NCI-H510A treated with DMSO at 0.1 percent for 48 hours (cell line): ENCODE measurements around the gene MTTP.
"Not testable (repeated sequence)": the region's sequence is repeated elsewhere in the genome, so short reads cannot be mapped to it uniquely, and the experiment has no call there.

ENCODE experiments used
- DNase-seq: peaks from one replicate; lab custom pipeline; 2025; lab: John Stamatoyannopoulos, UW

Gene MTTP

GRCh38 chr4:99574530-99575324, at the start of gene MTTP:
Gene MTTP (plus strand): TSS chr4:99574824. CDS start chr4:99574910, 86 bp downstream.
- DNase-seq = no peak

- no peak for DNase-seq
Measured at GRCh38 chr4:99529228-99529627, 45.4 kb upstream of the MTTP start.

- no peak for DNase-seq
Measured at GRCh38 chr4:99529956-99530355, 44.7 kb upstream of the MTTP start.

- DNase-seq = not testable (repeated sequence)
Measured at GRCh38 chr4:99534699-99535098, 39.9 kb upstream of the MTTP start.

- no peak for DNase-seq
Measured at GRCh38 chr4:99536271-99536670, 38.4 kb upstream of the MTTP start.

DNA sequence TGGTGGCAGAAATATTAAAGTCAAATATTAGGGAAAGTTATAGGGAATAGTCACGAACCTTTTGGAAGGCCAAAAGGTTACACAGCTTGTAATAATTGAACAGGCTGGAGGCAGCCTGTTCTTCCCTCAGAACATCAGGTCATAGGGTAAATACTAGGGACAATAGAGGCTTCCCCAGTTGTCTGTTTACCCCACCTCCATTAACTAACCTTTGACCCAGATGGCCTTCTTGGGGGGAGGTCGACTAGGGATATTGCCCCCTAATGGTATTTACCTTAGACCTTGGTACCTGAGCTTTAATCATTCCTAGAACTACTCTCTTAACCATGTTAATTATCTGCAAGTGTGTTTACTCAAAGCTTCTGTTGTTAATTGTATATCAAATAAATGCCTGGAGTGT, 37.8 kb upstream of the MTTP start:
- DNase-seq = no peak

DNA sequence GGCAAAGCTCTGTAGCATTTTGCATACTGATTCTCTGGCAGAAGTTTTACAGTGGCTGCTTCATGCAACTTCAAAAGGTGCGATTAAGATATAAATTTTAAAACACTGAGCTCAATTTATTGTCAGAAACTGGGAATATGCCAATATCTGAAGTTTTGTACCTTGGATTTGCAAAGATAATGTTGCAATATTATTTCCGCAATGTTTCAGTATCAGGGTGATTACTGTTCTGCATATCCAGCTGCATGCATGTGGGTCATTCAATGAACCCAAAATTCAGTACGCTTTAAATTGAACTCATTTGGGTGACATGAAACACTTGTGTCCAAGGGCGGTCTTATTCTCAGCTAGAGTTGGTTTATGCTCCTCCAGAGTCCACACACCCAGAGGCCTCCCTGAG, 37.0 kb upstream of the MTTP start:
- no peak for DNase-seq

DNA sequence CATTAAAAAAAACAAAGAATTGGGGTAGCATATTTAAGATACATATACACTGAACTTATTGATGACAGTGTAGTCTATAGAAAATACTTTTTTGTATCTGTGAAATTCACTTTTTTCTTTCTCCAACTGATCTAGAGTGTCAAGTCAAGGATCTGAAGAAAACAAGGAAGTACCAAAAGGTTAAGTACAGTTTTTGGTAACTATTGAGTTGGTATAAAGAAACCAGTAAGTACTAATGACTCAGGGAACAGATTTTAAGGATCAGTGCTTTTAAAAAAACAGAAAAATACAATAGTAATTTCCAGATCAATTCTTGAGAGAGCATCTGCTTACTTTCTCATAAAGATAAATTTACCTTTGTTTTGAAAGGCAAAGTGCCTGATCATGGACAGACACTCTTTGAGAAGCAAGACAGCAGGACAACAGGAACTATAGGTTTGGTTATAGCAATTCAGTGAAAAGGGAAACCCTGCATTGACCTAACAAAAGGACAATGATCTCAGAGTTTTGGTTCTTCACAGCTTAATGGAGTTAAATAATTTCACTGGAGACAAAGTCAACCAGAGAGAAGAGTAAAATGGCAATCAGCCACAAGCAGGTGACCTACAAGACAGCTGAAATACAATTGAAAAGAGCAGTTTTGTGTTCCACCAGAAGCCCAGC, 34.2 kb upstream of the MTTP start:
- DNase-seq = no peak

DNA sequence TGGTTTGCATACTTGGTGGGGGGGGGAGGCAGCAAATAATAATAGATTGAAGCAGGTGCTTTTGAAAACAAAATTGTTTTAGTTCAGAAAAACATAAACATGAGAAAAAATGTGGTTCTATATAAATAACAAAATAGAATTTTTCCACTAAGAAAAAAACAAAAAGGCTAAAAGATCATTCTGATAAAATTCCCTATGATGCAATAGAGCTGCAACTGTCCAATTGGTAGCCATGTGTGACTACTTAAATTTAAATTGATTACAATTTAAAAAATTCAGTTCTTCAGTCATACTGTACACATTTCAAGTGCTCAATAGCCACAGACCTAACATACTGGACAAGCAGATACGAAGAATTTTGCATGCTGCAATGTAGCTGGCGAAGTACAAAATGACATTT, 21.8 kb upstream of the MTTP start:
- DNase-seq = no peak

DNA sequence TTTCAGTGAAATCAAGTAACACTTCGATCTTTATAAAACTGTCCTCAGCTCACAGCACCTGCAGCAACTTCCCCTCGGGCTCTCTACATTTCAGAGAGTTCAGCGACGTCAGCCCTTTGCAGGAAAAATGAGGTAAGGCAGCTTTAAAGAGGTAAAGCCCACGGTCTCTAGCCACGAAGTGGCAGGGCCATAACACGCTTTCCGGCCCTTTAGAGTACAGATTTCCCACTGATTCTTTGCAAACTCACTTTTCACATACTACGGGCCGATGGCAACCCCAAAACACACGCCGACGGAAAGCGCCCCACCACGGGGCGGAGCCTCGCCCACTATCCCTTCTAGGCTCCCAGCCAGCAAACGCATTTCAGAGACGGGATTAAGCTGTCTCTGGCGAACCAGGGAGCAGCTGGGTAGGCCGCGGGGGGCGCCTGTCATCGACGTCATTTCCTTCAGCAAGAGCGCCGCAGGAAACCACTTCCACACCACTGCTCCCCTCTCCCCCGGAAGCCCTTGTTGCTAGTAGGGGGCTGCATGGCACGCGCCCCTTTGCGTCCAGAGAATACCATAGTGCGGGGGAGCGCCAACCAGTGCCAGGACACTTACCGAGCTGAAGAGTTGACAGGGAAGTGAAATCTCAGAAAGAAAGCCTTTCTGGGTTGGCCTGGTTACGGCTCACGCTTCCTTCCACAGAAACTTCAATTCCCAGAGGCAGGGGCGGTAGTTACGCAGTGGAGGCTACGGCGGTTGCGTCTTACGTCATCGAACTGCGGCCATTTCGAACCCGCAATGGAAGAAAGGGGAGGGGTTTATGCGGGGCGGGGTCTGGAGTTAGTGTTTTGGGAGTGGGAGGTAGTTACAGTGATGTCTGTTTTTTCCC, 11.1 kb upstream of the MTTP start, which contains the start of gene TRMT10A:
Gene TRMT10A (minus strand): TSS at position 730 of the 877 bp plus-strand sequence. CDS start 4,701 bp downstream, outside the sequence.
- peak; percentile 90 for DNase-seq

GRCh38 chr4:99564921-99565320, 9.7 kb upstream of the MTTP start:
- DNase-seq = no peak

DNA sequence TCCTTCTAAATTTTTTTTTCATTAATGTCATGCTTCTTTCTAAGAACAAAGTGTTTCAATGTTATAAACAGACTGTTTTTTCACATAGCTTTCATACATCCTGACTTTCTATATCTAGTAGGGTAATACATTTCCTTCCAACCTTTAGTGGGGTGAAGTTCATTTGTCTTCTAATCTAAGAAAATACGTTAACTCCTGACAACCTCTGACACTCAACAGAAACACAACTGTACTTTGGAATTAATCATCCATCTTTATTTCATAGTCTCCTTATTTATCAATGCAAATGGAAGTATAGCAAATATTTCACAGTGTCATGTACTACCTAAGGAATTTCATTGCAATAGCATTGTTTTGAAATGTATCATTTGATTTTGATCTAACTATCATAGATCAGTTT, 2.7 kb upstream of the MTTP start:
- DNase-seq = no peak

GRCh38 chr4:99572527-99573240, 1.9 kb upstream of the MTTP start:
- DNase-seq = peak; percentile 29

DNA sequence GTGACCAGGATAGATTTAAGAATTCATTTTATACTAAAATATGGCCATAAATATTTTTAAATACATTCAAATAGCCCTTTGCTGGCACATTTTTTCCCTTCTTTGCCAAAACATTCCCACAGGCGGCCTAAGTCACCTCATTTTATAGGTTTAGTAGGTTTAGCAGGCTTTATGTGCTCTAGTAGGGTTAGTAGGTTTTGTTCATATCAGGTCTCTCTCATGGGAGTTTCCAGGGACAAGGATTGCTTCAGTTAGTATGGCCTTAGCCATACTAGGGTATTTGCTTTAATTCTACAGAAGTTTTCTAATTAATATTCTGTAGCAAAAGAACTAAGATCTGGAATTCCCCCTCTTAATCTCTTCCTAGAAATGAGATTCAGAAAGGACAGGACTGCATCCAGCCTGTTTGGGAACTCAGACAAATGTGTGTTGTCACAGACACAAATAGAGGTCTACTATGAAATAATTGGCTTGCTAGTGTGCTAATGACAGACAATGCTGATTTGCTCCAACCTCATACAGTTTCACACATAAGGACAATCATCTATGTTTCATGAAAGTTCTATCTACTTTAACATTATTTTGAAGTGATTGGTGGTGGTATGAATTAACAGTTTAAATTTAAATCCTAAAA, 772 bp upstream of the MTTP start:
- DNase-seq = no peak

DNA sequence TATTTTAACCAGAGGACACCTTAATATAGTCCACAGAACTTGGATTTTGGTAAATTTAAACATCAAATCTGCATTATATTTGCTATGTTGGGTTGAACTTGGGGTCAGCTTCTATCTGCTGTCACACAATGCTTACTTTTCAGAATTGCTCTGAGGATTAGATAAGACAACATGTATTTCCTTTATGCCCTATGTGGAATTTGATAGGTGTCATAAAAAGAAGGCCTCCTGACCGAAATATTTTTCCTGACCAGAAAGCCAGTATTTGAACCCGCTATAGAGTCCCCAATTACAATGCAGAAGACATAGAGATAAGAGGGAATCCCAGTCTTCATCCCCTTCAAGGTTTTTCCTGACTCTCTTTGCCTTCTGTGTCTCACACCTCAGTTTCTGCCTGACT, 4.1 kb downstream of the MTTP start:
- no peak for DNase-seq

DNA sequence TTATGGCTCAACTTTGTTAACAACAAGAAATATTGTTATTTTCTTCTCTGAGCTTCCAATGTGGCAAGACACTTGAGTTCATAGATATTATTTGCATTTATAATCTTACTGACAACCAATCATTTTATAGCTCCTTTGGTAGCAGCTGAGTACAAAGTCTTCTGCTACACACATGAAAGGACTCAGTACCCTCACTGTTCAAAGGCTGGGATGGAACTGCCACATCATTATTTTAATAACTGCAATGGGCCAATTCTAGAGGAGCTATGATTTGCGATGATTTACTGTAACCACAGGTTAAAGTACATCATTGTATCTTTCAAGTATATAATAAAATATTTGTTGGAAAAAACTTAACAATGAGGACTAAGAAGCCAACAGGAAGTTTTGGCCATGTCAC, 10.9 kb downstream of the MTTP start:
- DNase-seq = no peak

DNA sequence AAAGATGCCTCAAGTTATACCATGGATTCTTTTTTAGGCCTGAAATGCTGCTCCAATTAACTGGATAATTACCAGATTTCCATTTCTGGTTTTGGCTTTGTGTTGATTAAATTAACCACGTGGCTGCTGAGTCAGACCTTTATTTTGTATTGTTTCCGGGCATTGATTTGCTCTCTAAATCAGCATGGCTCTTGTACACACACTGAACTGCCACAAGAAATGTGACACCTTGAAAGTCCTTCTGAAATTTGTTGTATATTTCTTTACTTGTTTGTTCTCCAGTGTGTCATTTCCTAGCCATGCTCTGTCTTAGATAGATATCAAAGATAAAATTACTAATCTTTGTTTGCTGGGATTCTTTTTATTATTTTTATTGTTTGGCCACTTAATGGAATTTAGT, 11.7 kb downstream of the MTTP start:
- no peak for DNase-seq

DNA sequence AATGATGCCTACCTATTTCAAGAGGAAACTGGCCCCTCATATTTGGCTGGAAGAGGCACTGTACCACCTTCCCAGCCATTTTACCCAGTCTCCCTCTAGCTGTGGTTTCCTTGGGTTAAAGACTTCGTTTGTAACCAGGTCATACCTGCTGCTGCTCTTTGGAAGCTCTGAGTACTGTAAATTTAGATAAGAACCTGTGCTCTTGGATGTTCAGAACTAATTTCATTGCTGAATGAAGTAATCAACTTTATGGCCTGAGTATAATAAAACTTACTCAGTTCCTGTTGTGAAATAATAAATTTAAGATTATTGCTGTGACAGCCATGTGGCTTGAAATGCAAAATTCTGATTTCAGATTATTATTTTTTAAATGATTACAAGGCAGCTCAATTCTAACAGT, 12.2 kb downstream of the MTTP start:
- no peak for DNase-seq

DNA sequence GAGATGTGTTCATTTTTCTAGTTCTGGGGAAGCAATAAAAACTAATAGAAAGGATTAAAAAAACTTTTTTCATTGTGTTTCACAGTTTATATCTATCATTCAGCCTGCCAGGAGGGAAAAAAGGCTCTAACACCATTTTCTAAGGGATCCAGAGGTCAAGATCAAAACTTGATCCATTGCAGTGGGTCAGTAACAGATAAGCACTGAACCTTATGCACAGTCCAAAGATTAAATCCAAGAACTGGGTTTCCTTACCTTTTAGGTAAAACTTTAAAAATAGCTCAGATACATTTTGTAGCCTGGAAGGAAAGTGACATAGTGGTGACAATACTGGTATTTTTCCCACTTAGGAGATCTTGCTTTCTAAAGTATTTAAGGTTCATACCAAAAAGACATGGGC, 12.7 kb downstream of the MTTP start:
- DNase-seq = no peak

GRCh38 chr4:99587803-99588202, 13.2 kb downstream of the MTTP start:
- no peak for DNase-seq

- DNase-seq = no peak
Measured at GRCh38 chr4:99591757-99592156, 17.1 kb downstream of the MTTP start.
